Small intestine (tissue), 7 donors: ENCODE results near the gene BDH1. TPM values are rescaled to one million over a fixed set of nuclear protein-coding genes. Genes with fewer than 3 reads are reported as not detected.
"Not testable (repeated sequence)": the region's sequence is repeated elsewhere in the genome, so short reads cannot be mapped to it uniquely, and the experiment has no call there.

Experiments used
- DNase-seq, 2 donors: peaks; one replicate each; pipeline versions ENCODE4 v3.0.0 to v3.0.0-alpha.2; 2013
- FAIRE-seq: peaks from 2 replicates; lab custom pipeline; 2012; peaks lifted over from hg19 to GRCh38; lab: Jason Lieb, UNC
- H3K27ac ChIP-seq, 3 donors: one replicate each; pipeline ENCODE4 v1.5.1; 2013; ENCODE audit warnings: low read length in 2 of 3, mild to moderate bottlenecking in 2 of 3, control low read depth in 1 of 3, inconsistent platforms in 1 of 3, low read depth in 1 of 3, moderate library complexity in 1 of 3
- H3K27me3 ChIP-seq, 3 donors: one replicate each; pipeline ENCODE4 v1.6.1; 2013; ENCODE audit warnings: low read length in 3 of 3, inconsistent platforms in 1 of 3; ENCODE audit not compliant: control insufficient read depth in 3 of 3, insufficient read depth in 3 of 3
- H3K36me3 ChIP-seq, 3 donors: one replicate each; pipeline ENCODE4 v1.6.1; 2013; ENCODE audit warnings: low read length in 3 of 3, inconsistent platforms in 1 of 3, low read depth in 1 of 3, mild to moderate bottlenecking in 1 of 3, moderate library complexity in 1 of 3; ENCODE audit not compliant: control insufficient read depth in 3 of 3, insufficient read depth in 2 of 3
- H3K4me1 ChIP-seq, 3 donors: one replicate each; pipeline ENCODE4 v1.6.1; 2013; ENCODE audit warnings: low read length in 2 of 3, inconsistent platforms in 1 of 3, low read depth in 1 of 3, mild to moderate bottlenecking in 1 of 3, moderate library complexity in 1 of 3; ENCODE audit not compliant: control insufficient read depth in 3 of 3, insufficient read depth in 2 of 3
- H3K4me3 ChIP-seq, 3 donors: one replicate each; pipeline ENCODE4 v1.5.1; 2013; ENCODE audit warnings: low read length in 3 of 3, control low read depth in 1 of 3, inconsistent platforms in 1 of 3, low read depth in 1 of 3, mild to moderate bottlenecking in 1 of 3, moderate library complexity in 1 of 3
- H3K9me3 ChIP-seq, 2 donors: one replicate each; pipeline ENCODE4 v1.6.1; 2013; ENCODE audit warnings: low read depth in 1 of 2, low read length in 1 of 2; ENCODE audit not compliant: control insufficient read depth in 2 of 2, insufficient read depth in 1 of 2
- WGBS, 3 donors: extraction: QIAGEN DNeasy Blood & Tissue Kit; methylation state at CpG; one replicate each; pipeline ENCODE4 v1.1.7; 2013; 5-methylcytosine and 5-hydroxymethylcytosine counted together
- polyA plus RNA-seq, 4 donors: library from polyadenylated mRNA; stranded (reverse) in 3 of 4; unstranded in 1 of 4; fragments of 200-250 nt in 3 of 4; fragments of 120-200 nt in 1 of 4; gene quantifications; one replicate each; pipeline versions ENCODE4 v1.2.1 to v1.2.3, GENCODE V29; 2013
- donor health status: healthy with polysubstance abuse.
- donor health status: control.
- donor health status: control.
- donor health status: Bipolar disorder and iron deficiency.
- donor health status: healthy.

The BDH1 gene
- polyA plus RNA-seq, 4 donors = 71.1 to 101 (median 91.4) TPM

GRCh38 chr3:197518881-197519421 lies 36.8 kb downstream of the BDH1 start:
- Histone ChIP-seq H3K27ac (peak overlapping the region in 2 of 3 donors; percentile 19 to 36), H3K4me1 (peaks cover 6 to 65% (median 8%) of the 10 kb centered on the region in 3 donors)

GRCh38 chr3:197517922-197518683 lies 37.7 kb downstream of the BDH1 start:
- not testable (repeated sequence) for H3K4me3 ChIP-seq, DNase-seq, H3K27ac ChIP-seq, FAIRE-seq, H3K9me3 ChIP-seq, H3K27me3 ChIP-seq
- WGBS, 3 donors = 58 to 64% (median 63%) methylated on average over 8 to 10 of the region's 10 CpGs
- Histone ChIP-seq H3K4me1 (peaks cover 6 to 74% (median 10%) of the 10 kb centered on the region in 3 donors), H3K36me3 (peaks cover 0 to 56% (median 0%) of the 10 kb centered on the region in 3 donors)

More at GRCh38 chr3:197518881-197519421, 36.8 kb downstream of the BDH1 start:
- DNase-seq (no peak), FAIRE-seq (no peak)
- Histone ChIP-seq H3K9me3 (no peaks in the 10 kb centered on the region), H3K27me3 (no peaks in the 10 kb centered on the region), H3K36me3 (peaks cover 0 to 61% (median 0%) of the 10 kb centered on the region in 3 donors), H3K4me3 (no peak overlapping the region)
- WGBS, 3 donors = 76 to 87% (median 84%) methylated on average over 6 of the region's 6 CpGs

- Histone ChIP-seq H3K27ac (peak overlapping the region in 2 of 3 donors; percentile 43 to 84), H3K4me1 (peaks cover 6 to 74% (median 10%) of the 10 kb centered on the region in 3 donors), H3K36me3 (peaks cover 0 to 57% (median under 1%) of the 10 kb centered on the region in 3 donors)
- not testable (repeated sequence) for H3K27me3 ChIP-seq, H3K9me3 ChIP-seq, DNase-seq, H3K4me3 ChIP-seq, FAIRE-seq
- 47 to 55% (median 55%) methylated on average over 12 of the region's 12 CpGs for WGBS, 3 donors
Measured at GRCh38 chr3:197516890-197517606, 38.7 kb downstream of the BDH1 start.

GRCh38 chr3:197516517-197516889 lies 39.3 kb downstream of the BDH1 start:
- H3K36me3 ChIP-seq = peaks cover 0 to 57% (median 6%) of the 10 kb centered on the region in 3 donors
- WGBS, 3 donors = 65 to 73% (median 72%) methylated on average over 6 of the region's 6 CpGs
- no peak overlapping the region for H3K4me3 ChIP-seq
- H3K4me1 ChIP-seq = peaks cover 3 to 70% (median 4%) of the 10 kb centered on the region in 3 donors
- no peaks in the 10 kb centered on the region for H3K9me3 ChIP-seq
- no peaks in the 10 kb centered on the region for H3K27me3 ChIP-seq
- H3K27ac ChIP-seq = peak overlapping the region; percentile 16 to 84 (median 43)
- FAIRE-seq (no peak), DNase-seq (peak; percentile 62 to 78)

- FAIRE-seq (no peak), DNase-seq (peak in 1 of 2 donors; percentile 59)
- no peaks in the 10 kb centered on the region for H3K9me3 ChIP-seq
- H3K36me3 ChIP-seq = peaks cover 0 to 55% (median 7%) of the 10 kb centered on the region in 3 donors
- H3K4me1 ChIP-seq = peaks cover 0 to 62% (median 3%) of the 10 kb centered on the region in 3 donors
- no peaks in the 10 kb centered on the region for H3K27me3 ChIP-seq
- 40 to 69% (median 48%) methylated on average over 10 of the region's 10 CpGs for WGBS, 3 donors
- H3K4me3 ChIP-seq = no peak overlapping the region
- H3K27ac ChIP-seq = peak overlapping the region; percentile 72 to 96 (median 89)
Measured at GRCh38 chr3:197514786-197515355, 40.9 kb downstream of the BDH1 start.

GRCh38 chr3:197513953-197514785 lies 41.6 kb downstream of the BDH1 start:
- Histone ChIP-seq H3K27me3 (no peaks in the 10 kb centered on the region), H3K36me3 (peaks cover 0 to 50% (median 7%) of the 10 kb centered on the region in 3 donors), H3K27ac (peak overlapping the region; percentile 72 to 96 (median 89)), H3K4me1 (peaks cover 0 to 61% (median 3%) of the 10 kb centered on the region in 3 donors), H3K4me3 (no peak overlapping the region), H3K9me3 (no peaks in the 10 kb centered on the region)
- DNase-seq = peak; percentile 93 to 96
- WGBS, 3 donors = 15 to 64% (median 41%) methylated on average over 18 of the region's 18 CpGs
- no peak for FAIRE-seq

- Histone ChIP-seq H3K27ac (peak overlapping the region; percentile 82 to 96 (median 91)), H3K27me3 (no peaks in the 10 kb centered on the region), H3K9me3 (no peaks in the 10 kb centered on the region), H3K36me3 (peaks cover 0 to 49% (median 7%) of the 10 kb centered on the region in 3 donors), H3K4me3 (no peak overlapping the region), H3K4me1 (peaks cover 0 to 59% (median 3%) of the 10 kb centered on the region in 3 donors)
- 23 to 65% (median 39%) methylated on average over 17 to 19 of the region's 19 CpGs for WGBS, 3 donors
- FAIRE-seq = no peak
- DNase-seq = peak; percentile 85 to 96
Measured at GRCh38 chr3:197512691-197513571, 42.8 kb downstream of the BDH1 start.
